Lower leg skin (tissue), 4 donors: ENCODE measurements around the gene NRG3. TPM values are rescaled to one million over a fixed set of nuclear protein-coding genes. Genes with fewer than 3 reads are reported as not detected.

Experiments
- DNase-seq, 2 donors: peaks; one replicate each; pipeline ENCODE4 v3.0.0-alpha.2; 2019; ENCODE audit warnings: low spot score in 2 of 2
- H3K4me3 ChIP-seq: fragments of 200-600 bp; sonication (generic); 2 replicates; pipeline ENCODE4 v1.5.1; 2017; ENCODE audit warnings: mild to moderate bottlenecking, low read depth; ENCODE audit not compliant: poor library complexity, severe bottlenecking
- POLR2A ChIP-seq, 2 donors: fragments of 450-650 bp; IDR thresholded peaks; one replicate each; pipeline ENCODE4 v1.6.1; 2016 to 2017; ENCODE audit warnings: antibody characterized with exemption in 2 of 2, mild to moderate bottlenecking in 1 of 2, moderate library complexity in 1 of 2
- WGBS, 2 donors: methylation state at CpG; one replicate each; pipeline ENCODE4 v1.1.5; 2018; 5-methylcytosine and 5-hydroxymethylcytosine counted together
- intact Hi-C: fragments of 100-400 bp; cut with DNase I; formaldehyde crosslinking; loops from one replicate; pipeline ENCODE4 v1.15.0; 2023; ENCODE audit warnings: low total_unique reads
- total RNA-seq, 4 donors: library from RNA; depleted of rRNA; stranded (reverse); fragments of >200 nt; gene quantifications; one replicate each; pipeline ENCODE4 v1.1.0, GENCODE V29; 2016
- TF ChIP-seq, protein P1 (sequence below), 3 donors: fragments of 450-650 bp; IDR thresholded peaks; one replicate each; pipeline ENCODE4 v1.5.1; 2016; ENCODE audit warnings: antibody characterized with exemption in 3 of 3, mild to moderate bottlenecking in 3 of 3, moderate library complexity in 2 of 3

The NRG3 gene
- total RNA-seq, 4 donors from 2014 or later = 0.15 to 2.5 (median 0.50) TPM

DNA sequence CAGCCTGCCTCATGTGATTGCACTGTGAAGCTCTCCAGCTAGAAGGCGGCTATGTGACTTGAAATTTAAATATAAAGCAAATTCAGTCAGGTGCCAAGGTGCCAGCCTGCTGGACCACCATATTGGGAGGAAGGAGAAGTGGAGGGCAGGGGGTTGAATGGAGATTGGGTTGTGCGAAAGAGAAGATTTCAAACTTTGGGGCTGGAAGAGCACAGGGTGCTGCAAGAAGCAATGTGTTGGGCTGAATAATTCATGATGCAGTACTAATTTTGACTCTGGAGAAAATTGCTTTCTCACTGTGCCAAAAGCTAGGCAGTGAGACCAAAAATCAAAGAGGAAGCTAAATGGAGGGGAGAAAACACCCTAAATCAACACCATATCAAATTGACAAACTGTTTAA lies 335.3 kb downstream of the NRG3 start:
- intact Hi-C loops = no loop called here
- no peak overlapping the region for H3K4me3 ChIP-seq
- 86 to 87% methylated on average over 2 of the region's 2 CpGs for WGBS, 2 donors
- TF ChIP-seq, protein P1, sequence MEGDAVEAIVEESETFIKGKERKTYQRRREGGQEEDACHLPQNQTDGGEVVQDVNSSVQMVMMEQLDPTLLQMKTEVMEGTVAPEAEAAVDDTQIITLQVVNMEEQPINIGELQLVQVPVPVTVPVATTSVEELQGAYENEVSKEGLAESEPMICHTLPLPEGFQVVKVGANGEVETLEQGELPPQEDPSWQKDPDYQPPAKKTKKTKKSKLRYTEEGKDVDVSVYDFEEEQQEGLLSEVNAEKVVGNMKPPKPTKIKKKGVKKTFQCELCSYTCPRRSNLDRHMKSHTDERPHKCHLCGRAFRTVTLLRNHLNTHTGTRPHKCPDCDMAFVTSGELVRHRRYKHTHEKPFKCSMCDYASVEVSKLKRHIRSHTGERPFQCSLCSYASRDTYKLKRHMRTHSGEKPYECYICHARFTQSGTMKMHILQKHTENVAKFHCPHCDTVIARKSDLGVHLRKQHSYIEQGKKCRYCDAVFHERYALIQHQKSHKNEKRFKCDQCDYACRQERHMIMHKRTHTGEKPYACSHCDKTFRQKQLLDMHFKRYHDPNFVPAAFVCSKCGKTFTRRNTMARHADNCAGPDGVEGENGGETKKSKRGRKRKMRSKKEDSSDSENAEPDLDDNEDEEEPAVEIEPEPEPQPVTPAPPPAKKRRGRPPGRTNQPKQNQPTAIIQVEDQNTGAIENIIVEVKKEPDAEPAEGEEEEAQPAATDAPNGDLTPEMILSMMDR (IDR thresholded peaks at IDR 0.05) = no peak
- no peak for TF ChIP-seq POLR2A (IDR thresholded peaks at IDR 0.05)
- no peak for DNase-seq

DNA sequence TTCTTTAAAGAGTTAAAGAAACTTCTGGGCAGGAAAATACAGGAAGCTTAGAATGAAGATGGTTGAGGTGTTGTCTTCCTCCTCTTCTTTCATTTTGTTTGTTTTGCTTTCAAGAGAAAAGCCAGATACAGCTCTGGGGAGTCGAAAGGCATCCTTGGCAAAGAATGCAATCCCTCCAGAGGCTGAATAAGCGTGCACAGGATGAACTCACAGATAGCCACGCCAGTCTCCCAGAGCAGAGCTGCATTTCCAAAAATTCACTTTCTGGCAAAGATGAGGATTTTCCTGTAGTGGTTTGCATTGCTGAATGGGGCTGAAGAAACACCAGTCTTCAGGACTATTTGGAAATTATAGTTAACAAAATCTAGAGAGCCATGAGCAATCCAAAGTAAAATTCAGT lies 336.4 kb downstream of the NRG3 start:
- intact Hi-C loops = no loop called here

DNA sequence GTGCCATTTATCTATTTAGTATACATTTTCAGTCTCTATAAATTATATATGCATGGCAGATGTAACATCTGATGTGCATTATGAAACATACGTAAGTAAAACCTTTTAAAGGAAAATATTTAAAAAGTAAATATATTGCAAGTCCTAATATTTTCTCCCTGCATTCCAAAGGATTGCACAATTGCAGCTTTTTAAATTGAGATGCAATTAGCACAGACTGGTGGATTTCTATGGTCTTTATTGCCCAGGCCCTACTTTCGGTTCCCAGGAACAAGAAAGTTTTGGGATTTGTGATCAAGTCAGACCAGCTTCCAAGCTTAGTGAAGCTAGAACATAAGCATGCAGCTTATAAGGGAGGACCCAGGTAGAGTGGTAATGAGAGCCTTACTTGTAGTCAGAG lies 337.8 kb downstream of the NRG3 start:
- H3K4me3 ChIP-seq = no peak overlapping the region
- intact Hi-C loops = no loop called here
- WGBS, 2 donors = 39 to 50% methylated on average over 2 of the region's 2 CpGs
- no peak for DNase-seq
- no peak for TF ChIP-seq POLR2A (IDR thresholded peaks at IDR 0.05)
- TF ChIP-seq, protein P1 (IDR thresholded peaks at IDR 0.05) = no peak

More for the DNA sequence above, 336.4 kb downstream of the NRG3 start:
- DNase-seq = no peak
- 30 to 41% methylated on average over 3 of the region's 3 CpGs for WGBS, 2 donors
- H3K4me3 ChIP-seq = no peak overlapping the region
- no peak for TF ChIP-seq POLR2A (IDR thresholded peaks at IDR 0.05)
- TF ChIP-seq, protein P1 (IDR thresholded peaks at IDR 0.05) = no peak

DNA sequence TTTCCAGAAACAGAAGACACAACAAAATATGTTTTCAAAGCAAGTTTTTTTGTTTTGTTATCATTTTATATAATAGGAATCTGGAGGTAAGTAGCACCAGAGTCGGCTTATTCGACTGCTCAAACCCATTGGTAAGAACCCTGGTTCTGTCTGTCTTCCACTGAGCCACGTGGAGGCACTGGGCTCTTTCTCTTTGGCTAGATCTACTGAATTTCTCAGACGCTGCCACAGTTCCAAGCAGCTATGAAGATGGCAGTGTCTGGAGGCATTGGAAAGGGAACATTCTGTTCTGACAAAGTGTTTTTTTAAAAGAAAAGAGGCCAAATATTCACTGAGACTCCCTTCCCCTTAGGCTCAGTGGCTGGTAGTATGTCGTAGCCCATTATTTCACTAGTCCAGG lies 338.8 kb downstream of the NRG3 start:
- no peak for TF ChIP-seq POLR2A (IDR thresholded peaks at IDR 0.05)
- TF ChIP-seq, protein P1 (IDR thresholded peaks at IDR 0.05) = no peak
- WGBS, 2 donors = 77 to 81% methylated on average over 5 of the region's 5 CpGs
- no peak overlapping the region for H3K4me3 ChIP-seq
- intact Hi-C loops = no loop called here
- DNase-seq = no peak

DNA sequence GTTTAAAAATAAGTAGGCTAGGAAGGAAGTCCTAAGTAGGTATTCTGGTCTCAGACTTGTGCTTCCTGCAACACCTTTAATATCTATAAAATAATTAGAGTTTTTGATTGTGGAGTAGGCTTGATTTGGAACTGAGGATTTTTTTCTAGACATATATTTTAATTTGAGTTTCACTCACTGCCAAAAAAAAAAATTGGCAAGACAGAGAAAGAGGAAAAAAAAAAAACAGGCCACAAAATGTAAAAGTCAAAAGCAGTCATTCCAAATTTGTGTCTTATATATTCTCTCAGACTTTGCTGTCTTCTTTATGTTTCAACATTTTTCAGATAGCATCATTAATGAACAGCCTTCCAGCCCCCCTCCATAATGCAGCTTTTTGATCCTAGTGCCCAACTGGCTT lies 346.1 kb downstream of the NRG3 start:
- TF ChIP-seq, protein P1 (IDR thresholded peaks at IDR 0.05) = no peak
- TF ChIP-seq POLR2A (IDR thresholded peaks at IDR 0.05) = no peak
- intact Hi-C loops = no loop called here
- DNase-seq = no peak
- H3K4me3 ChIP-seq = no peak overlapping the region

DNA sequence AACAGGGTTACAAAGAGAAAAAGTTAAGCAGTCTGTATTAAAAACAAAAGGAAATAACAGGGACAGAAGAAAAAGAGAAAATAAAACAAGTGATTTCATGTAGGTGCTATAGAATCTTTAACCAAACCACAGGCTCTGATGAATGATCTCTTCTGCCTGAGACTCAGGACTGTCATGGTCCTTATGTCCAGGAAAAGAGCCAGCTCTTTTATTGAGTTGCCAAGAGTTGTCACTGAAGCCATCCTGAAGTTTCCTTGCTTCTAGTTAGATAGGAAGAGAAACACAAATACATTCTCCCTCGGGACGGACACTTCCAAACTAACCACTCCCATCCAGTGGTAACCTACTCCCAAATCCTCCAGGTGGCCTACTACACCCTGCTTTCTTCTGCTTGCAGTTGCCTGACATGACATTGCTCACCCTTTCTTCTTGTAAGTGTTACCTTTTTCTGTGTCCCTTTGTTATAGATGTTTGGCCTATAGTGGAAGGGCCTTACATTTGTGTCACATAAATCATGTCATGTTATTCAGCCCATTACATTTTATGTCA lies 346.7 kb downstream of the NRG3 start:
- TF ChIP-seq, protein P1 (IDR thresholded peaks at IDR 0.05) = no peak
- no peak for TF ChIP-seq POLR2A (IDR thresholded peaks at IDR 0.05)

More for the DNA sequence above, 346.7 kb downstream of the NRG3 start:
- DNase-seq = no peak
- H3K4me3 ChIP-seq = no peak overlapping the region
- intact Hi-C loops = no loop called here
- WGBS, 2 donors = 34 to 44% methylated on average over 2 of the region's 2 CpGs
